GM21576 (cell line): ENCODE measurements around the gene CPB2.
A peak's percentile ranks its signal among the peaks of the same experiment; 100 is the strongest.

Experiments used
- ATAC-seq: cut with Tn5 transposase; IDR thresholded peaks from one replicate; pipeline ENCODE4 v1.9.1; 2021; ENCODE audit warnings: mild to moderate bottlenecking, moderate library complexity; ENCODE audit not compliant: unreplicated experiment

CPB2 gene

DNA sequence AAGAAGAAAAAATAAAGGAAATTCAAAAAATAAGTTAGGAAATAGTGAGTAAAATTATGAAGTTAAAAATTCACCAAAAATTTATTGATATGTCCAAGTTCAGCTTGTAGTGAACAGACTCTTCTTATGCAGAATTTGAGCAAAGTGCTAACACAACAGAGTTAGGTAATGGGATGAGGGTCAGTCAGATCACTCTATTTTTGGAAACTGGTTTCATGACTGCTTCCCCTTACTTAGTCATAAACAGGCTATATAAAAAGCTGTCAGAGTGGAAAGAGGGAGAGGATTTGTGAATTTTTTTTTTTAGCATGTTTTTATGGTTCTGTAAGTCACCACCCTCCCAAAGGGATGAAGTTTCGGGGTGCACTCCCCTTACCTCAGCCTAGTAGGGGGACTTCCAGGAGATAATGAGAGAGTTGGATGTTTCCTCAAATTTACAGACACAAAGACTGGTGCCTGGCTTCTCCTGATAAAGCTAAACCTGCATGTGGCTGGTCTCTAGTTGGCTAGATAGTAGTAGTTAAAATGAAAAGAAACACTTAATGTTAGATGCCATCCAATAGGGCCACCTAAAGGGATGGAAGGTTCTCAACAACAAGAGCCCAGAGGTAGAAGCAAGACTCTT lies 4.5 kb downstream of the CPB2 start:
- peak; percentile 58 for ATAC-seq

DNA sequence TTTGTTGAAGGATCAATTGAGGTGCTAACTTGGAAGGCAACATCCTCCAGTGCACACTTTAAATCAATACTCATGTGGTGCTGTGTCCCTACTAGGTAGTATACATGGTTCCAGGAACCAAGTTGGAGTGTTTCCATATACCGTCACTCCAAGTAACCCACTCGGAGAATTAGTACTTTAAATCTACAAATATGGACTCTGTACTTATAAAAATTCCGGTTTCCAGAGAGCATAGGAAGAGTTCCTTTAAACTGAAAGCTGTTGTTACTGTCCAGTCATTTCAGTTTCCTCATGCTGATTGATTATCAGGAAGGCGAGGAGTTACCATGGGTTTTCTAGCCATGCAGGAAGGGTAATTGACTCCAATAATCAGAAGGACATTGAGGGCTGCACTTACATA lies 7.2 kb downstream of the CPB2 start:
- ATAC-seq = no peak

DNA sequence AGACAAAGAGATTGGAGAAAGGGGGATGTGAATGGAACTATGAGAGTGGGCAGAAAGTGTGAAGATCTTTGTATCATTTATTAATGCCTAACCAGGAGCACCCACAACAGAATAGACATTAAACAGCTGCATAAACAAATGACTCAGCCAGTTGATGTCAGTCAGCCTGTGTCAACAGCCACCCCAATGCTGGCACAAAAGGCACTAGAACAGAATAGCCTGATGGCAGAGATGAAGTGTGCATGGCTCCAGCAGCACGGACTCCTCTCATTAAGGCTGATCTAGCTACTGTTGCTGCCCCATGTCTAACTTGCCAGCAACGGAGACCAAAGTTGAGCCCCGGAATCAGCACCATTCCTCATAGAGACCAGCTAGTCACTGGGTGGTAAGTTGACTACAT lies 7.8 kb downstream of the CPB2 start:
- ATAC-seq = no peak

DNA sequence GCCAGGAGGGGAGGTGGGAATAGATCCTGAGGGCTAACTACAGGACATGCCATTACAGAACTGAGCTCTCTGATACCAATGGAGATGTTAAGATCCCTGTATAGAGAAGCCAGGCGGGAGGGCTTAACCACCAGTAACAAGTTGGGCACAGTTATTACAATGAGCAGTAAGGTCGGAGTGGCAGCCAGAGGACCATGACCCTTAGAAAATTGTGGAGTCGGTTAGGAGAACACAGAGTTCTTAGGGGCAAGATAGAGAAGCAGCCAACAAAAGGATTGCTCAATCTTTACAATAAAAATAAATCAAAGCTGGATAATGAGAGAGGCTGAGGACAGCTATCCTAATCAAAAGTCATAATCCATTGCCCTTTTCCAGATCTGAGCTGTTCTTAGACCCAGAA lies 10.4 kb downstream of the CPB2 start:
- ATAC-seq = no peak

DNA sequence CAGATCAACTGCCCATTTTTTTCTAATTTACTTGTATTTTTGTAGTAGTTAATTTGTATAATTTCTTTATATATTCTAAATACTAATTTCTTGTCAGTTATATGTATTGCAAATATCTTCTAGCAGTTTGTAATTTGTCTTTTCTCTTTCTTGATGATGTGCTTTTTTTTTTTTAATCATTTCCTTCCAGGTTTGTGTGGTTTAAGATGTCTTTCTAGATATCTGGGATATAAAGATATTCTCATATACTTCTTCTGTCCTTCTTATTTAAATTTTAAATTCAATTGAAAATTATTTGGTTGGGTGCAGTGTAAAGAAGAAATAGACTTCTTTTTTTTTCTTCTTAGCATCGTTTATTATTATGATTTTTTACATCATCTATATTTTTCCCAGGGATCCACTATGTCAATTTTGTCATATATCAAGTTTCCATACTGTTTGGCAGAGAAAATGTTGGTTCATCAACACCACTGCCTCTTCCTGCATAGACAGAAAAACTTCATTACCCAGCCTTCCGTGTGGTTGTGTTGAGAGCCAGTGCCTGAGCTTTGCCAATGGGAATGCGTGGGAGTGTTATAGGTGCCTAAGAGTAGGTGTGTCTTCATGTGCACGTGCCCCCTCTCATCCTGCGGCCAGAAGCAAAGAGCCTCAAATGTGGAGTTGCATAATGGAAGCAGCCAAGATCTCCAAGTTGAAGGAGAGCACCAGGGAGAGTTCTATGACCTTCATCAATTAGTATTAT lies 15.8 kb downstream of the CPB2 start:
- ATAC-seq = no peak

DNA sequence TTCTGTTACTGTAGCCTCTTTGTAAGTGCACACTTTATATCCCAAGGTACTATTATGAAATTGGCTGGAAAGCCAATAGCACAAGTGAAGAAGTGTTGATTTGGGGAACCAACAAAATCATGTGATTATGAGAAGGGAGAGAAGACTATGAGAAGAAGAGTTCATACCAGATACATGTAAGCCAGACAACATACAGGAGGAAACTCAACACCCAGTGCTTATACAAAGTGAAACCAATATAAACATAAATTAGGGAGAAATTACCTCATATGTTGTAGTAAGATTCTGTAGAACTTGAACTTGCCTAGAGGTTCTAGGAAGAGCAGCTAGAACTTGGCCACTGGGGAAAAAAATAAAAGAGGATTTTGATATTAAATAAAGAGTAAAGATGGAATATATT lies 17.4 kb downstream of the CPB2 start:
- no peak for ATAC-seq

DNA sequence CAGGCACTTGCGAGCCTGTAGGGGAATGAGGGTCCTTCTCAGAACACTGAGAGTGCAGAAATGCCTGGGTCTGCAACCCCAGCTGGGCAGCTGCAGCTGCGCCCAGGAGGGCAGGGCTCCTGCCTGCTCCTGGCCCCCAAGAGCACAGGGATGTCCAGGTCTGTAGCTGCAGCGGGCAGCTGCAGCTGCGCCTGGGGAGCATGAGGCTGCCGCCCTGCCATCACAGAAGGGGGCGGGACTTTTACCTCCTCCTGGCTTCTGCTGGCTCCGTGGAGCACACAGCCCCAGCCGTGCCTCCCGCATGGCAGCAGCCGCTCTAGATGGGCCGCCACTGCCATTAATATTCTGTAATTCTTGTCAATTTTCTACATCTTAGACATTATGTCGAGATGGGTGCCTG lies 17.8 kb downstream of the CPB2 start:
- no peak for ATAC-seq

DNA sequence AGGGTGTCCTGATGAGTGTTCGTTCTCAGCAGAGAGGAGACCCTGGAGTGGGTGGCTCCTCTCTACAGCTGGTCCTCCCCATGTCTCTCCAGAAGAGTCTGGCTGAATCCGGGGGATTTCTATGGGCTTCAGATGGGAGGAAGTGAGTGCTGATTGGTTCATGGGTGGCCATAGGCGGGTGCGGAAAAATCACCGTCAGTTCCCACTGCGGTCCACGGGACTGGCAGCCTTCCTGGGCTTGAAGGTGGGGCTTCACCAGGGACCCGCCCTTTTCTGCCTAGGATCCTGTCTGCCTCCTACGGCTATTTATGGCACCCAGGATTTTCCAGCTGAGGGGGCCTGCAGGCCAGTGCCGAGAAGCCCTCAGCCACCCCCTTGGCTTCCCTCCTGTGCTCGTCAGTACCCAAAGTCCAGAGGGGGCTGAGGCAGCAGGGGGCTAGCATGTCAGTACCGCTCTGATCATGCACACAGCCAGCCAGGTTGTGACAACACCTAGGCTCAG lies 18.4 kb downstream of the CPB2 start:
- no peak for ATAC-seq

DNA sequence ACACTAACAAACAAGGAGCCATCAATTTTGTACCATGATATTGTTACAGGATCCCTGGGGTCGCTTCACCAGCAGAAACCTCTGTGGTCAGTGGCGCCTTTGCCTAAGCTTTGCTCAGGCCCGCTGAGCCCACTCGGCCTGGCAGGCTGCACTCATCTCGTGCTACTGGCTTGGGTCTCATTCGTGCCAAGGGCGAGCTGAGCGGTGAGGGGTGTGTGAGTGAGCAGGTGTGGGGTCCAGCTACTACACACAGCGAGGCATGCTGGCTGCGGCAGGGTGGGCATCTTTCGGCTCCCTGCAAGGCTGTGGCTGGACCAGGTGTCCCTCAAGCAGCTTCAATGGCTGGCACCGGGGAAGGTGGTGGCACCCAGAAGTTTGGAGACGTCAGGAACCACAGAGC lies 19.1 kb downstream of the CPB2 start:
- no peak for ATAC-seq

DNA sequence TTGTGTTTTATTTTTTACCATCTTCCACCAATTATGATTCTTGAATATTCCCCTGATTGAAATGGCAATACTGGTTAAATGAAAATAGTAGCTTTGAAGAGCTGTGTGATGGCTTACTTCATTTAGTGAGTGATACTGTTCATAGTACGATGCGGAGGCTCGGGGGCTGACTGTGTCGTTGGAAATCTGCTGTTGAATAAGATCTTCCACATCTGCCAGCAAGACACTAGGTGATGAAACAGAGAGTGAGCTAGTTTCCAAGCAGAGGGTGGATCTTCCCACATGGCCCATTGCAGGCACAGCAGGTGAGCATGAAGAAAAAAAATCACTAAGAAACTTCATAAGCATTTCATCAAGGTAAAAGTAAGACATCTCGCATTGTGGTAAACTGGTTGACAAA lies 22.5 kb downstream of the CPB2 start:
- ATAC-seq = no peak

DNA sequence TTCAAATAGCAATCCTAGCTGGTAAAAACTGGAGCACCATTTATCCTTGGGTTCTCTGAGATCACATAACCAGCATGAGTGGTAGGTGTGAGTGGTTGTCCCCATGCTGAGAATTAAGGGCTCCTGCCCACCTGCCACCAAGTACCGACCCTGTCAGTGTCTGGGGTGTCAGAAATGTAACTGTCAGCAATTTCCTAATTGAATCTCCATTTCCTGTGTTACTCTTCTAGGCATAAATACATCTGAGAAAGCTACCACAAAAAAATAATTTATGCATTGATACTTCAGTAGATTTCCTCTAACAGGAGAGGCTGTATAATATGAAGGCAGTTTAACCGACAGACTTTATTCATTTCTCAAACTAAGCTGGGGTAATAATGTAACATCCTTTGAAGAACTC lies 25.1 kb downstream of the CPB2 start:
- no peak for ATAC-seq

DNA sequence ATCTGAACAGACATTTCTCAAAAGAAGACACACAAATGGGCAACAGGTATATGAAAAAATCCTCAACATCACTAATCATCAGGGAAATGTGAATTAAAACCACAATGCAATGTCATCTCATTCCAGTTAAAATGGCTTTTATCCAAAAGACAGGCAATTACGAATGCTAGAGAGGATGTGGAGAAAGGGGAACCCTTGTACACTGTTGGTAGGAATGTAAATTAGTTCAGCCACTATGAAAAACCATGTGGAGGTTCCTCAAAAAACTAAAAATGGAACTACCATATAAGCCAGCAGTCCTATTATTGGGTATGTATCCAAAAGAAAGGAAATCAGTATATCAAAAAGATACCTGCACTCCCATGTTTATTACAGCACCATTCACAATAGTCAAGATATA lies 27.6 kb downstream of the CPB2 start:
- ATAC-seq = no peak

DNA sequence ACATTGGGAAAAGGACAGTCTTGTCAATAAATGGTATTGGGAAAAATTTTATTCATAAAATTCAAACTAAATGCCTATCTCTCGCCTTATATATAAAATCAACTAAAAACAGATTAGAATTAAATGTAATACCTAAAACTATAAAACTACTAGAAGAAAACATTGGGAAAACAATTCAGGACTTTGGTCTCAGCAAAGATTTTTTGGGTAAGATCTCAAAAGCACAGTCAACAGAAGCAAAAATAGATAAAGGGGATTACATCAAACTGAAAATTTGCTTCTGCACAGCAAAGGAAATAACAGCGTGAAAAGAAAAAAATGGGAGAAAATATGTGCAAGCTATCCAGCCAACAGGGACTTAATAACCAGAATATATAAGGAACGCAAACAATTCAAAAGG lies 28.0 kb downstream of the CPB2 start:
- ATAC-seq = no peak

DNA sequence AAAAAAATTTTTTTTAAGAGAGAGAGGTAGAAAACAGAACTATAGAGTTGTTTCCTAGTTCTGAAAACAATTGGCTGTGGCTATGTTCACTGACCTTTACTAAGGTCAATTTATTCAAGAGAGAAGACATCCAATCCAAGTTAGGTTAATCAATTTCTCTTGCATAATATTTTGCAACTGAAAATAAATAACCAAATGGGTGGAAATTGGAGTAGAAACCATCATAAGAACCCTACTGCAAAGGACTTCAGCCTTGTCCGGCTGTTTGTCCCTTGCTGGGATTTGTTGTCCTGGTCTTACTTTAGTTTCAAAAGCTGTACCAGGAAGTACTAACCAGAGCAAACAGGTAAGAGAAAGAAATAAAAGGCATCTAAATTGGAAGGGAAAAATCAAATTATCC lies 29.0 kb downstream of the CPB2 start:
- no peak for ATAC-seq

DNA sequence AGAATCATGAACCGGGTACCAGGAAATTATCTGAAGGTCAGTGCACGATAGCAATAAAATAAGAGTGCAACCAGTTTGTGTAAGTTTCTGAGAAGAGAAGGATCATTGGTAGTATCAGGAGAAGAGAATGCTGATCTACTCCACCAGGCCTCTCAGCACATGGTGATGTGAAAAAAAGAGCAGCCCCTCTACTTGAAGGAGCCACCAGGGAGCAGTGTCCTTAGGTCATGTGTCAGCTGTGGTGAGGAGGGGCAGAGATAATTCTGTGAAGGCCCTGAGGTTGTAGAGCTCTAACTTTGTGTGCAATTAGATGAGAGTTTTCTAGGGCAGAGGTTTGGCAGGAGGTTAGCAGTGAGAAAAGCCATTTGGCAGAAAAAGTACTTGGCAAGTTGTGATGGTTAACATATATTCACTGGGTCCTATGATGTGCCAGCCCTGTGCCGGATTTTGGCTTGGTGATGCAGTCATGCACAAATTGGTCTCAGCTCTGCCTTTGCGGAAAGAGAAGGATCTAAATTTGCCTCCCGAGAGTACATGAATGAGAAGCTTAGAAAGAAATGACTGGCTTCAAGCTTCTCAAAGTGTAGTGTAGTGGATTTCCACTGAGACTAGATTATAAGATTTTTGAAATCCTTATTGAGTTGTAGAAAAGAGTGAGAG lies 33.1 kb downstream of the CPB2 start:
- ATAC-seq = peak; percentile 84

DNA sequence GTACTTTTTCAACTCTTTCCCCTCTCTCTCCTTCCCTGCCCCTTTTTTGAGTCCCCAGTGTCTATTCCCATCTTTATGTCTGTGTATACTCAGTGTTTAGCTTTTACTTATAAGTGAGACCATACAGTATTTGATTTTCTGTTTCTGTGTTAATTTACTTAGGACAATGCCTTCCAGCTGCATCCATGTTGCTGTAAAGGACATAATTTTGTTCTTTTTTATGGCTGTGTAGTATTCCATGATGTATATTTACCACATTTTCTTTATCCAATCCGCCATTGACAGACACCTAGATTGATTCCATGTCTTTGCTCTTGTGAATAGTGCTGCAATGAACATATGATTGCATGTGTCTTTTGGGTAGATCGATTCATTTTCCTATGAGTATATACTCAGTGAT lies 41.5 kb downstream of the CPB2 start:
- ATAC-seq = no peak

DNA sequence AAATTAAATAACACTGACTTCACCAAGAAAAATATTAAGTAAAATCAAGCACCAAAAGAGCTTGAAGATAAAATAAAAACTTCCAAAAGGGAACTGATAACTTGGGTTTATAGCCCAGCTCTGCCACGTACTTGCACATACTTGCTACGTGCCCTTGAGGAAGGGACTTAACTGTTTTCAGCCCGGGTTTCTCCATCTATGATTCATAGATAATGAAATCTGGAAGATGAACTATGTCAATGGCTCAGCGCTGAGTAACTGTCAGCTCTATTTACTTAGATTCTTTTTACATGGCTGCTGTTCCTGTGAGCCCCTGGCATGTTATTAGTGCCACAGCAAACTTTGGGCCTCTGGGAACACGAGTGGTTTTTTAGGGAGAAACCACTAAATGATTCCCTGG lies 42.6 kb downstream of the CPB2 start:
- ATAC-seq = no peak

DNA sequence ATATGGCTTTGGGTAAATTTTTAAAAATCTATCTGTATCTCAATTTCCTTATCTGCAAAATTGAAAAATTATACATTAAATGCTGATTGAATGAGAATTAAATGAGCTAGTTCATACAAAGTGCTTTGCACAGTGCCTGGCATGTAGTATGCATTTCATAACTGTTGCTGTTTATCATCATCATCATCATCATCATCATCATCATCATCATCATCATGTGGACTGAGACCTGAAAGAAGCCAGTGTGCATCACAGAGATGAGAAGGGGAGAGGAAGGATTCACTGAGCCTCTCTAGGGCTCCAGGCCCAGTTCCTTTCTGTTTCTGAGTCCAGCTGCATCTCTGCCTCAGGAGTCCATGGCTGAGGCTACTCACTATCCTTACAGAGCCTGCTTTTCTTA lies 45.4 kb downstream of the CPB2 start:
- no peak for ATAC-seq

DNA sequence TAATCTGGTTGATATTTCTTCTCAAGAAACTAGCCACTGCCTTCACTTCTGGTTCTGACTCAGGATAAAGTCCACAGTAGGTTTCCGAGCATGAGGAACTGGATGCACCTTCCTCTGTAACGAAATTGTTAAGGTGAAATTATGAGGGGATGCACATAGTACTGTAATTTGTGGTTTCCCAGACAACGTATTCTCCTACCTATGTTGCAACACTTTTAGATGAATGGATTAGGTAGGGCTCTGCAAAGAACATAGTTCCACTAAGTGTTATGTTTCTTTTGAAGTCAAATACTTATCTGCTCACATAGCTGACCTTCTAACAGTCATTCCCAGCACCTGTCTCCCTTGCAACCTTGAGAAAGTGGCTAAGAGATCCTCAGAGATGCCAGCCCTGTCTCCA lies 46.6 kb downstream of the CPB2 start:
- ATAC-seq = no peak

DNA sequence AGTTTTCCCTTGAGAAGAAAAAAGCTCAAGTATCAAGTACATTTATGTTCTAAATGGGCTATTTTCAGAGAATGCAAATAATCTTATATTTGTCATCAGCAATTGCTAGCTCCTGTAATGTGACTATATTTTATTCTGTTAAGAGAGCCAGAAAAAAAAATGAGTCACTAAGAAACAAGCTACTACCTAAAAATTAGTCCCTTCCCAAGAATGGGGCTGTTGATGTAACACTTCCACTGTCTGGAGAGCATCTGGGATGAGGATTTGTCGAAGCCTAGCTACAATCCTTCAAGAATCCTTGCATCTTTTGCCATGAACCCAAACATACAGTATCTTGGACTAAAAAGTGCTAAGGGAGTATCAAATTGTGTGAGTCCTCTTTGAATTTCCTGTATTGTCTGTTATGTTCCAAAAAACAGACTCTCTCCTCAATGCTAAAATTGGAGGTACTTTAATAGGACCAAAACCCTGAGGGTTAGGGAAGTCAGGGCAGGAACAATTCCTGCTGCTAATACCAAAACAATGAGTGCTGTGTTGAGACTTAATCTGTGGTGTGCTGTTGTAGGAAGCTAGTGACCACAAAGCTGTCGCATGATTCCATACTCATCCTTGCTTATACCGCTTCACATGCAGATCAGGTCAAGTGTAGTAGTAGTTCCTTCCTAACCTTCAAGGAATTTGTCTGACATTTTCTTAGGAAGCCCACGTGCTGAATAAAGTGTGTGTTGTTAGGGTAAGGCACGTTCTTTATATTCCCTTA lies 47.4 kb downstream of the CPB2 start:
- ATAC-seq = no peak

DNA sequence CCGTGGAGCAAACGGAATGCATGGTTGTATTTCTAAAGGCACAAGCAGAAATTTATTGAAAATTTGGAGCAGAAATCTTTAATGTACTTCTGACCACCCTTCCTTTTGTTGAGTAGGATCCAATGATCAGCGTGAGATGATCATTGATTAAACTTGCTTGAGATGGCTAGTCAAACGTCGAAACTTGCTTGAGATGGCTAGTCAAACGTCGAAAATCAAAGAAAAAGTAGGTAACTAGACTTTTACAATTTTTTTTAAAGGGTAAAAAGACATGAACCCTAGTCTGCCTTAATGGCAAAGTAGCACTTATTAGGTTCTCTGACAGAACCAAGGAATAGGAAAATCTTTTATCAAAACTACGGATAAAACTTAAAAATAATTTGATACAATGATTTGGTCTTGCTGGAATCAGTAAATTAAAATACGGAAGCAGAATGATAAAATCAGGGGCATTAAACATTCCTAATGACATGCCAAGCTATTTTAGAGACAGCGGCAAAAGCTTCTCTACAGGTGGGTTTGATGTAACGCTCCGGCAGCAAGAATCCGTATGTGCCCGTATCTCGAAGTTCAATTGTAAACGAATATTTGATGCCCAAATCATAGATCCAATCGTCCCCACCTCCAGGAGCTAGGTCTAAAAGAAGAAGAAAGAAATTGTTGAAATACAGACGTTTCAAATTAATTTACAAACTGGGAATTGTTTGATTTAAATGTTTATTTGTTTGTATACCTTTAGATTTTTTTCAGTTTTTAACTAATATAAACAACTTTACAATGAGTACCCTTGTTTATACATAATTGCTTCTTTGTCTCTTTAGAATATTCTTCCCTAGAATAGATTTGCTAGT lies 51.4 kb downstream of the CPB2 start:
- ATAC-seq = no peak
